RWPE1 (cell line): ENCODE measurements around the gene PGBD2.

ENCODE experiments used
- CTCF ChIA-PET: fragments of 350-600 bp; sonication (Branson Sonifier 250); formaldehyde crosslinking; extraction: SDS; loops from one replicate; lab custom pipeline; 2021; lab: Yijun Ruan, JAX
- POLR2A ChIA-PET: fragments of 400-600 bp; formaldehyde crosslinking; extraction: SDS; loops from one replicate; lab custom pipeline; 2020; ENCODE audit warnings: antibody characterized with exemption; ENCODE audit not compliant: low non-redundant PET; lab: Yijun Ruan, JAX
- DNase-seq: peaks from one replicate; pipeline ENCODE4 v3.0.0; 2012; ENCODE audit warnings: low spot score
- H3K27ac ChIP-seq: fragments of 450-650 bp; 2 replicates; pipeline ENCODE4 v1.5.1; 2017
- CTCF ChIP-seq: fragments of 450-650 bp; conservative IDR thresholded peaks from 2 replicates; pipeline ENCODE4 v1.5.1; 2017; ENCODE audit warnings: low read depth, mild to moderate bottlenecking

Gene PGBD2

GRCh38 chr1:248860007-248860406, 46.0 kb upstream of the PGBD2 start:
- POLR2A ChIA-PET, result interaction anchor here (0.5 to 2.4 kb wide), 2 partner anchors 22 to 41 kb away, joined by 3 to 21 read pairs; partner anchors contain the start of gene ZNF672

DNA sequence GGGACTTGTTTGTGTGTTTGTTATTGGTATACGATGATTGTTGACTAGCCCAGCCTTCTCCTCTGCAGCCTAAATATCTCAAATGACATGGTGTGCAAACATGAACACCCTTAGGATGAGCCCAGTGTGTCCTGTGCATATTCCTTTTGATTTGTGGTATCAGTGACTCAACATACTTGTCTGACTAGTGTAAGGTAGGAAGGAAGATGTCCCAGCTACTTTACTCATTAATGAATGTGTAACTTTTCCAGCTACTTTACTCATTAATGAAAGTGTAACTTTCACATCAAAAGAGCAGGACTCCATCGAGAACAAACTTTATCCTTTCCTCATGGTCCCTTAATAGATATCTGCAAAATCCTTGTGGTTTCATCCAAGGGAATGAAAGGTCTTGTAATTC, 44.4 kb upstream of the PGBD2 start:
- ChIA-PET CTCF (no interaction called here), POLR2A (no interaction called here)
- no peak for DNase-seq
- TF ChIP-seq CTCF, result no peak
- H3K27ac ChIP-seq, result no peak overlapping the region

More at GRCh38 chr1:248860007-248860406, 46.0 kb upstream of the PGBD2 start:
- no peak overlapping the region for H3K27ac ChIP-seq
- DNase-seq, result no peak
- CTCF ChIA-PET, result interaction anchor here (1.5 kb wide), 1 partner anchor 18 kb away, joined by 6 read pairs; no protein-coding TSS in a partner anchor
- TF ChIP-seq CTCF, result no peak

DNA sequence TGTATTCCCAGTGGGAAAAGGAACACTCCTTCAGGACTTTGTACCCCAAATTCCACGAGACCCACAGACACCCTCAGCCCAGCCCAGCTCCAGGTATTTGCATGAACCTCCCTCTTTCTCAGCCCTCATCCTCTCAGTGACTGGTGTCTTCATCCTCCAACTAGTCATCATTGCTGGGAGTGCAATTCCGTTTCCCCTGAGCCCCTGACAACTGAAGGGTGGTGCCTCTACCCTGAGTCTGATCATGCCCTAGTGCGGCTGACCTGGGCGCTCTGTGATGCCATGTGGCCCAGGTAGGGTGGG, 43.4 kb upstream of the PGBD2 start:
- ChIA-PET CTCF (no interaction called here), POLR2A (no interaction called here)
- no peak for DNase-seq
- no peak for TF ChIP-seq CTCF
- peak overlapping the region; percentile 53 for H3K27ac ChIP-seq

DNA sequence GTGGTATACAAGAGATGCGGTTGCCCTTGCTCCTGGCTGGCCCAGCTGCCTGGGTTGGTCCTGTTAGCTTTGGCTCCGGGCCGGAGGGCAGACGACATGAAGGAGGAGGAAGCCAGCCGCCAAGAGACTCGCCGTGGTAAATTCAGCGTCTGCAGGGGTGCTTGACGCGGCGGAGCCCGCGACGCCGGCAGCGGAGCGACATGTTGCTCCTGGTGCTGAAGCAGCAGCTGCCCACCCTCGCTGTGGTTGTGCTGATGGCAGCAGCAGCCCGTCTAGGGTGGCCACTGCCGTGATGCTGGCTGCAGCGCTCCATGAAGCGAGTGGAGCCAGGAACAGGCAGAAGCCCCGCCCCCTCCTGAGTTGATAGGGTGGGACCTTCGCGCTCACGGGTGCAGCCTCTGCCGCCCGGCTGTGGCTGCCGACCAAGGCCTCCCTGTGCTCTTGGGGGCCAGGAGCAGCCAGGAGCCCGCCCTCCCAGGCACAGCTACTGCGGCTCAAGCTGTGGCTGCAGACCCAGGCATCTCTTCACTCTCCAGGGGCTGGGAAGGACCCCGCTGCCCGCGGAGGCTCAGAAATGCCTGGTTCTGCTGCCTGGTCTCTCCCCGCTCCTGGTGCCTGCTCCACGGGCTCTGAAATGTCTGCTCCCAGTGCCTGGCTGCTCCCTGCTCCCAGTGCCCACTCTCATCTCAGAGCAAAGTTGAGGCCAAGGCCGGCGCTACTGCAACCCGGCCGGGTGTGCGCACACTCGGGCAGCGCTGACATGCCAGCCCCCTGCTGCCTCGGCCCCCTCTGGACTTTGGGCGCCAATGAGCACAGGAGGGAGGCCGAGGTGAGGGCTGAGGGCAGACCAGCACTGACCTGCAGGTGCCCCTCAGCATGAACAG, 42.8 kb upstream of the PGBD2 start:
- POLR2A ChIA-PET, result no interaction called here
- CTCF ChIA-PET, result no interaction called here
- DNase-seq, result peak; percentile 43
- H3K27ac ChIP-seq, result peak overlapping the region; percentile 53
- TF ChIP-seq CTCF, result no peak

DNA sequence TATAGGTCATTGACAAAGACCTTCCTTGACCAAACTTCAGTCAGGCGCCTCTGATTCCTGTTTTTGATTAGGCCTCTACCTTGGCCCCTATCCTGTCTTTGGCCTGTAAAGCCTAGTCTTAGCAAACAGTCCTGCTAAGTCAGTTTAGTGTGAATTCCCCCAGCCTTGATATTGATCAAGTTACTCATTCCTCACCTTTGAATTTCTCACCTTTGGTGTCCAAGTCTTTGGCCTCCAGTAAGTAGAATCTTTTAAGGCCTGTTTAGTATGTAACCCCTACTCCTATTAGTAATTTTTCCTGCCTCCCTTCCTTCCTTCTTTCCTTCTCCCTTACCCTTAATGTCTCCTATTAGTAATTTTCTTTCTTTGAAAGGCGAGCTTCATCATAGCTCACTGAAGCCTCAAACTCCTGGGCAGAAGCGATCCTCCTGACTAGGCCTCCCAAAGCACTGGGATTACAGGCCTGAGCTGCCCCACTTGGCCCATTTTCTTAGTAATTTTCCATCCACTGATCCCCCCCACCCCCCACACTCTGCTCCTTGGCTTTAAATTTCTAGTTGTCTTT, 34.1 kb upstream of the PGBD2 start:
- POLR2A ChIA-PET, result no interaction called here
- CTCF ChIA-PET, result no interaction called here
- peak overlapping the region; percentile 96 for H3K27ac ChIP-seq
- no peak for TF ChIP-seq CTCF
- DNase-seq, result no peak

GRCh38 chr1:248872752-248873408, 33.2 kb upstream of the PGBD2 start:
- peak; percentile 60 for DNase-seq
- CTCF ChIA-PET, result interaction anchor here (0.5 to 0.7 kb wide), 2 partner anchors 53 to 1235 kb away, joined by 4 to 7 read pairs; no protein-coding TSS in a partner anchor
- no peak for TF ChIP-seq CTCF
- H3K27ac ChIP-seq, result peak overlapping the region; percentile 96
- POLR2A ChIA-PET, result interaction anchor here (0.7 to 1.2 kb wide), 2 partner anchors 14 to 33 kb away, joined by 4 read pairs; partner anchors contain the start of genes PGBD2 and ZNF692
